ENCODE measurements around the gene TKTL1.

Gene TKTL1

GRCh38 chrX:154376774-154377173 is 81.2 kb downstream of the TKTL1 start:
- DNase-seq (ENCODE audit: low read depth) = no peak
- no peak for TF ChIP-seq CTCF (conservative IDR thresholded peaks at IDR 0.05; ENCODE audit: low read depth, low read length)
- H3K4me3 ChIP-seq (ENCODE audit: low read depth, low read length) = no peak overlapping the region

- H3K4me3 ChIP-seq (ENCODE audit: low read depth, low read length) = peak overlapping the region; percentile 57
- no peak for DNase-seq (ENCODE audit: low read depth)
- no peak for TF ChIP-seq CTCF (conservative IDR thresholded peaks at IDR 0.05; ENCODE audit: low read depth, low read length)
Observed at GRCh38 chrX:154378059-154378798, 82.6 kb downstream of the TKTL1 start.

- DNase-seq (ENCODE audit: low read depth) = peak; percentile 98
- TF ChIP-seq CTCF (conservative IDR thresholded peaks at IDR 0.05; ENCODE audit: low read depth, low read length) = no peak
- H3K4me3 ChIP-seq (ENCODE audit: low read depth, low read length) = peak within 1 kb of the TSS; percentile 74
Observed at GRCh38 chrX:154378799-154379568, 83.4 kb downstream of the TKTL1 start, which contains the start of gene EMD. Gene EMD, plus strand, starts transcription at chrX:154379295. Its CDS starts 190 bp downstream, at chrX:154379485.

- H3K4me3 ChIP-seq (ENCODE audit: low read depth, low read length) = peak overlapping the region; percentile 74
- TF ChIP-seq CTCF (conservative IDR thresholded peaks at IDR 0.05; ENCODE audit: low read depth, low read length) = no peak
- no peak for DNase-seq (ENCODE audit: low read depth)
Observed at GRCh38 chrX:154379569-154379951, 84.0 kb downstream of the TKTL1 start.

Data from choroid plexus epithelial cell (primary cell).